HEK293T (cell line): ENCODE data around the gene SMAP1.

ENCODE experiments used
- ARNT ChIP-seq: fragments of 450-650 bp; IDR thresholded peaks from 2 replicates; pipeline ENCODE4 v1.6.1; 2017; ENCODE audit warnings: mild to moderate bottlenecking
- BHLHE40 ChIP-seq: fragments of 450-650 bp; IDR thresholded peaks from 2 replicates; pipeline ENCODE4 v1.6.1; 2016; ENCODE audit warnings: mild to moderate bottlenecking, moderate library complexity, borderline replicate concordance
- FOXK2 ChIP-seq: fragments of 450-650 bp; IDR thresholded peaks from 2 replicates; pipeline ENCODE4 v1.6.1; 2016; ENCODE audit warnings: mild to moderate bottlenecking
- FOXM1 ChIP-seq: fragments of 450-650 bp; IDR thresholded peaks from 2 replicates; pipeline ENCODE4 v1.6.1; 2017; ENCODE audit warnings: mild to moderate bottlenecking, borderline replicate concordance
- L3MBTL2 ChIP-seq: fragments of 450-650 bp; conservative IDR thresholded peaks from 2 replicates; pipeline ENCODE4 v1.6.1; 2016; ENCODE audit warnings: mild to moderate bottlenecking
- LEF1 ChIP-seq: fragments of 450-650 bp; IDR thresholded peaks from 2 replicates; pipeline ENCODE4 v1.6.1; 2017; ENCODE audit warnings: mild to moderate bottlenecking, borderline replicate concordance
- NFRKB ChIP-seq: fragments of 450-650 bp; IDR thresholded peaks from 2 replicates; pipeline ENCODE4 v1.6.1; 2016; ENCODE audit warnings: mild to moderate bottlenecking, moderate library complexity

DNA sequence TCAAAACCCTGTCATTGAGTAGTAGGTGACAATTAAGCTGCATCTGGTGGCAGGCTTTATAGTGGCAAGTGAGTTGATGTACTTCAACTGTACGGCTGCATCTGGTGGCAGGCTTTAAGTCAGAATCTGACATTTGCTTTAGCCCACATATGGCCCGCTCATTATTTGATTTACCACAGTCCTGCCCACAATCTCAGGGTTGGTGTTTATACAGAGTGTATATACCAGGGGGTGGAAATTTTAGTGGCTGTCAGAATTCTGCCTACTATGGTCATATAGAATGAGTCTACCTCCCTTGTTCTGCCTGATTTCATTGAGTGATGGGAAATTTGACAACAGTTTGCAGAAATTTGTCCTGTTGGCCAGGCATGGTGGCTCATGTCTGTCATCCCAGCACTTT is 112.3 kb downstream of the SMAP1 start:
- TF ChIP-seq FOXK2 = no peak
- TF ChIP-seq FOXM1 = no peak
- TF ChIP-seq LEF1 = no peak
- no peak for TF ChIP-seq ARNT
- TF ChIP-seq L3MBTL2 = no peak
- no peak for TF ChIP-seq NFRKB
- no peak for TF ChIP-seq BHLHE40
